Subcutaneous abdominal adipose tissue (tissue), 5 donors: ENCODE data around the gene BCAN.

Source experiments
- H3K27ac ChIP-seq: one replicate; pipeline ENCODE4 v1.7.0; 2013; ENCODE audit warnings: low read depth, mild to moderate bottlenecking, inconsistent platforms, low read length, moderate library complexity
- H3K27me3 ChIP-seq, 5 donors: one replicate each; pipeline ENCODE4 v1.7.0; 2013; ENCODE audit warnings: low read length in 5 of 5, inconsistent platforms in 1 of 5; ENCODE audit not compliant: control insufficient read depth in 5 of 5, insufficient read depth in 4 of 5
- H3K36me3 ChIP-seq, 5 donors: one replicate each; pipeline ENCODE4 v1.7.0; 2013; ENCODE audit warnings: low read length in 5 of 5; ENCODE audit not compliant: control insufficient read depth in 5 of 5, insufficient read depth in 5 of 5
- H3K4me1 ChIP-seq, 5 donors: one replicate each; pipeline ENCODE4 v1.7.0; 2013; ENCODE audit warnings: low read length in 5 of 5, mild to moderate bottlenecking in 3 of 5, moderate library complexity in 1 of 5; ENCODE audit not compliant: control insufficient read depth in 5 of 5, insufficient read depth in 5 of 5
- H3K4me3 ChIP-seq, 5 donors: one replicate each; pipeline ENCODE4 v1.7.0; 2013; ENCODE audit warnings: low read length in 5 of 5, low read depth in 1 of 5
- H3K9ac ChIP-seq, 5 donors: one replicate each; pipeline ENCODE4 v1.7.0; 2013; ENCODE audit warnings: low read length in 5 of 5, mild to moderate bottlenecking in 4 of 5, moderate library complexity in 3 of 5
- H3K9me3 ChIP-seq, 5 donors: one replicate each; pipeline ENCODE4 v1.7.0; 2013; ENCODE audit warnings: low read length in 5 of 5; ENCODE audit not compliant: control insufficient read depth in 5 of 5
- donor health status: healthy.
- donor health status: healthy.
- donor health status: healthy.
- donor health status: healthy.
- donor health status: healthy.

Gene BCAN

DNA sequence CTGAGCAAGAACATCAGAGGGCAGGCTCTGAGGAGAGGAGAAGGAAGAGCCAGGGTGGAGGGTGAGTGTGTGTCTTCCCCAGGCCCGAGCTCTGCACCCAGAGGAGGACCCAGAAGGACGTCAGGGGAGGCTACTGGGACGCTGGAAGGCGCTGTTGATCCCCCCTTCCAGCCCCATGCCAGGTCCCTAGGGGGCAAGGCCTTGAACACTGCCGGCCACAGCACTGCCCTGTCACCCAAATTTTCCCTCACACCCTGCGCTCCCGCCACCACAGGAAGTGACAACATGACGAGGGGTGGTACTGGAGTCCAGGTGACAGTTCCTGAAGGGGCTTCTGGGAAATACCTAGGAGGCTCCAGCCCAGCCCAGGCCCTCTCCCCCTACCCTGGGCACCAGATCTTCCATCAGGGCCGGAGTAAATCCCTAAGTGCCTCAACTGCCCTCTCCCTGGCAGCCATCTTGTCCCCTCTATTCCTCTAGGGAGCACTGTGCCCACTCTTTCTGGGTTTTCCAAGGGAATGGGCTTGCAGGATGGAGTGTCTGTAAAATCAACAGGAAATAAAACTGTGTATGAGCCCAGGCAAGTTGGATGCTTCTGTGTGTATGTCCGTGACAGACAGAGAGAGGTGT, 17.1 kb downstream of the BCAN start:
- no peak overlapping the region for H3K4me3 ChIP-seq
- H3K9ac ChIP-seq, result no peak overlapping the region
- H3K36me3 ChIP-seq, result no peaks in the 10 kb centered on the region
- H3K9me3 ChIP-seq, result no peaks in the 10 kb centered on the region
- no peak overlapping the region for H3K27ac ChIP-seq
- H3K4me1 ChIP-seq, result peaks cover 17 to 69% (median 65%) of the 10 kb centered on the region in 5 donors
- H3K27me3 ChIP-seq, result peaks cover 10 to 38% (median 30%) of the 10 kb centered on the region in 5 donors

DNA sequence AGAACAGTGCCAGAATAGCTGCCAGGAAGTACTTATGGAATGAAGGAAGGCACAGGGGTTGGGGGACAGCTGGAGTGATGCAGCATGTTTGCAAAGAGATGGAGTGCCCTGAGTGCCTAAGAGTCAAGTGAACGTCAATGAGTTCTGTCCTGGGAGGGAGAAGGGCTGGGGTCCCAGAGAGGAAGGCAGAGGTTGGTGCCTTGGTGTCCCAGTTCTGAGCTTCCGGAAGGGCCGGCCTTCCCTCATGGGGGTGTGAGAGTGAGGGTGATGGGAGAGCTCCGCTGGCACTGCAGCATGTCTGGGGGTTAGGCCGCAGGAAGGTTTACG, 17.7 kb downstream of the BCAN start:
- H3K4me1 ChIP-seq, result peaks cover 18 to 75% (median 70%) of the 10 kb centered on the region in 5 donors
- no peaks in the 10 kb centered on the region for H3K36me3 ChIP-seq
- peak overlapping the region in 3 of 5 donors; percentile 14 to 46 (median 31) for H3K4me3 ChIP-seq
- no peaks in the 10 kb centered on the region for H3K9me3 ChIP-seq
- peaks cover 10 to 36% (median 31%) of the 10 kb centered on the region in 5 donors for H3K27me3 ChIP-seq
- H3K9ac ChIP-seq, result peak overlapping the region in 1 of 5 donors; percentile 32
- H3K27ac ChIP-seq, result no peak overlapping the region

DNA sequence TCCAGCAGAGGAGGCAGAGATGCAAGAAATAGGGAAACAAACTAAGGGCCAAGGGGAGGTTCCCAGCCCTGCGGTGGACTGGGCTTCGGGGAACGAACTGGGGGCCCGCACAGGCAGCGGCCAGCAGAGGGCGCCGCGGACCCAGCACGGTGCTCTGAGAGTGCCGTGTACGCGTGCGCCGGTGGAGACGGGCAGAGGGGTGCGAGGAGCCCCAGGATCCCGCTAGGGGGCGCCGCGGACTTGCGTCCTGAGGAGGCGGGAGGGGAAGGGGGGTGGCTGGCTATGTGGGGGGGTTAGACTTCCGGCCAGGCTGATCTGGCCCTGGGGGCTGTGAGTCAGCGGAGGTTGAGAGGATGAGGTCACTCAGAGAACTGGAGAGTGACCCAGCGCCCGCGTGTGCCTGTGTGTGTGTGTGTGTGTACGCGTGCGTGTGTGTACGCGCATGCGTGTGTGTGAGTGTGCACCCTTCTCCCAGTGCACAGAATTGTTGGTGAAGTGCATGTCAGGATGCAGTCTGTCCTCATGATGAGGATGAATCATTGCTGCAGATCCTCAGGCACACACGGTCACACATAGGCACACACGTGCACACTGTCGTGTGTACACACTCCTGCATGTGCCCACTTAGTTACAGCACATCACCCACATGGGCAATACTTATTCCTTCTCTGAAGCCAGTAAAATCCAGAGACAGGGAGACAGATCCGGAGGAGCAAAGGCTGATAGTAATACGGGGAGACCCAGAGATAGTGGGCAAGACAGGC, 18.3 kb downstream of the BCAN start:
- peaks cover 20 to 80% (median 75%) of the 10 kb centered on the region in 5 donors for H3K4me1 ChIP-seq

DNA sequence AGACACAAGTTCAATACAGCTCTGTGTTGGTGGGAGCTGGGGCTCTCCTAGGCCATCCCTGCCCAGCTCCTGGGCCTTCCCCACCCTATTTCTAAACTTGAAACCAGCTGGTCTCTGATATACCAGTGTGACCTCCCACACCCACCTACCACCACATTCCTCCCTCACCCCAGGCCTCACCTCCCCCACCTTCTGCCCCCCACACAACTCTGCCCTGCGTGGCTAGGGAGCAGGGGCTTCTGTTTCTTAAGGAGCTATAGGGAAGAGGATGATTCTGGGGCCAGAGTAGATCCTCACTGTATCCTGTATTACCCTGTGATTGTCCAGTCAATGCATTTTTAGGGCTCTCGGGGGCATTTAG, 18.8 kb downstream of the BCAN start:
- peaks cover 20 to 85% (median 81%) of the 10 kb centered on the region in 5 donors for H3K4me1 ChIP-seq
- no peaks in the 10 kb centered on the region for H3K9me3 ChIP-seq
- H3K27ac ChIP-seq, result peak overlapping the region; percentile 86
- no peaks in the 10 kb centered on the region for H3K36me3 ChIP-seq
- peaks cover 10 to 28% (median 24%) of the 10 kb centered on the region in 5 donors for H3K27me3 ChIP-seq
- peak overlapping the region in 3 of 5 donors; percentile 2 to 17 (median 3) for H3K4me3 ChIP-seq
- H3K9ac ChIP-seq, result peak overlapping the region in 3 of 5 donors; percentile 11 to 84 (median 24)

More for the DNA sequence above, 18.3 kb downstream of the BCAN start:
- H3K27ac ChIP-seq, result peak overlapping the region; percentile 86
- no peaks in the 10 kb centered on the region for H3K9me3 ChIP-seq
- H3K27me3 ChIP-seq, result peaks cover 10 to 31% (median 30%) of the 10 kb centered on the region in 5 donors
- H3K9ac ChIP-seq, result peak overlapping the region in 3 of 5 donors; percentile 11 to 84 (median 32)
- H3K4me3 ChIP-seq, result peak overlapping the region in 4 of 5 donors; percentile 13 to 54 (median 22)
- H3K36me3 ChIP-seq, result no peaks in the 10 kb centered on the region

DNA sequence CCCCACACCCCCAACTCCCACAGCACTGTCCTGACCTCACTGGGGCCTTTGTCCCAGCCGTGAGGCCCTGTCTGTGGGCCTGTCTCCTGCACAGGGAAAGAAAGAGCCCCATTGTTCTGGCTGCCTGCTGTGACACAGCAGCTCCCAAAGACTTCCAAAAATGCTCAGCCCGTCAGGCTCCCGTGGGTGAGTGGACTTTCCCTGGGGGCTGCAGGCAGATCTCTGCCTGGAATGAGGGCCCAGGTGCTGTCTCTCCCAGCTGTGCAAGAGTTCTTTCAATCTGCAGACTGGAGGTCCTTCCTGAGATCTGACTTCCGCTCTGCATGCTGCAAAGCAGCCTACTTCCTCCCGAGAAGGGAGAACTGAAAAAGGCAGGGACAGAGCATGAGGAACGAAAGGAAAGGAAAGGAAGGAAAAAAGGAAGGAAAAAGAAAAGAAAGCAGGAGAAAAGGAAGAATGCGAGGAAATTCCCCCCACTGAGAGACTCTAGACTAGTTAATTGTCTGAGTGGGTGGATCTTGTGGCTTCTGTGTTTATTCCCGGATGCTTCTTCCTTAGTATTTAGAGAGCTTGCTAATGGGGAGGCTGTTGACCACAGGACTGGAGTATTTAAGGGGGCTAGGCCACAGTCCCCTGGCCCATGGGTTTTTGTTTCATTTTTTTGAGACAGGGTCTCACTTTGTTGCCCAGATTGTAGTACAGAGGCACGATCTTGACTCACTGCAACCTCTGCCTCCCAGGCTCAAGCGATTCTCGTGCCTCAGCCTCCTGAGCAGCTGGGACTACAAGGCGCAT, 20.3 kb downstream of the BCAN start:
- Histone ChIP-seq H3K4me1 (peaks cover 20 to 92% (median 81%) of the 10 kb centered on the region in 5 donors), H3K9ac (peak overlapping the region in 2 of 5 donors; percentile 1 to 4), H3K4me3 (peak overlapping the region in 3 of 5 donors; percentile 6 to 20 (median 19))

DNA sequence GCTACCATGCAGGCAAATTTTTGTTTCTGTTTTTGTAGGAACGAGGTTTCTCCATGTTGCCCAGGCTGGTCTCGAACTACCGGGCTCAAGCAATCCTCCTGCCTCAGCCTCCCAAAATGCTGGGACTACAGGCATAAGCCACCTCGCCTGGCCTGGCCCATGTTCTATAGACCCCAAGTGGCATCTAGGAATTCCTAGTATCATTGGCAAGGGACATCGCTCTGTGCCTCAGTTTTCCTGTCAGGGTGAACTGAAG, 20.8 kb downstream of the BCAN start:
- H3K9me3 ChIP-seq, result no peaks in the 10 kb centered on the region
- H3K27ac ChIP-seq, result peak overlapping the region; percentile 71
- H3K27me3 ChIP-seq, result peaks cover 0 to 12% (median 6%) of the 10 kb centered on the region in 5 donors
- H3K4me3 ChIP-seq, result no peak overlapping the region
- peak overlapping the region in 1 of 5 donors; percentile 4 for H3K9ac ChIP-seq
- peaks cover 20 to 92% (median 81%) of the 10 kb centered on the region in 5 donors for H3K4me1 ChIP-seq
- no peaks in the 10 kb centered on the region for H3K36me3 ChIP-seq

More for the DNA sequence above, 20.3 kb downstream of the BCAN start:
- Histone ChIP-seq H3K27ac (peak overlapping the region; percentile 71), H3K9me3 (no peaks in the 10 kb centered on the region), H3K27me3 (peaks cover 0 to 14% (median 10%) of the 10 kb centered on the region in 5 donors), H3K36me3 (no peaks in the 10 kb centered on the region)

DNA sequence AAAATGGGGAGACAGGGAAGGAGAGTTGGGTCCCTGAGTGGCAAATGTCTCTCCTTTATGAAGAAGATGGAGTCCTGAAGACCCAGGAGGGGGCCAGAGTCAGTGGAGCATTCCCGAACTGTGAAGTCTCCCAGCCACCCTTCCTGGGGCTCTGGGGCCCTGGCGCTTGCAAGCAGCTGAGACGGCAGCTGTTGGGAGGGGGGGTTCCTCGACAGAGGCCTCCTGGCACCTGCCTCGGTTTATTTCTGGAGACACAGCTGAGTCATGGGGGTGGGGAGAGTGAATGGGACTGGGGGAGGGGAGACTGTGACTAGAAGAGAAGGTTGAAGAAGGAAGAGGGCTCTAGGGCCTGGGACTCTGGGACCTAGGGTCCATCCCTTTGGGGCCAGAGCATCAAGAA, 21.3 kb downstream of the BCAN start:
- Histone ChIP-seq H3K36me3 (no peaks in the 10 kb centered on the region), H3K27ac (peak overlapping the region; percentile 71), H3K4me3 (no peak overlapping the region), H3K4me1 (peaks cover 24 to 92% (median 83%) of the 10 kb centered on the region in 5 donors), H3K9ac (no peak overlapping the region), H3K27me3 (peaks cover 0 to 7% (median 3%) of the 10 kb centered on the region in 5 donors), H3K9me3 (no peaks in the 10 kb centered on the region)

DNA sequence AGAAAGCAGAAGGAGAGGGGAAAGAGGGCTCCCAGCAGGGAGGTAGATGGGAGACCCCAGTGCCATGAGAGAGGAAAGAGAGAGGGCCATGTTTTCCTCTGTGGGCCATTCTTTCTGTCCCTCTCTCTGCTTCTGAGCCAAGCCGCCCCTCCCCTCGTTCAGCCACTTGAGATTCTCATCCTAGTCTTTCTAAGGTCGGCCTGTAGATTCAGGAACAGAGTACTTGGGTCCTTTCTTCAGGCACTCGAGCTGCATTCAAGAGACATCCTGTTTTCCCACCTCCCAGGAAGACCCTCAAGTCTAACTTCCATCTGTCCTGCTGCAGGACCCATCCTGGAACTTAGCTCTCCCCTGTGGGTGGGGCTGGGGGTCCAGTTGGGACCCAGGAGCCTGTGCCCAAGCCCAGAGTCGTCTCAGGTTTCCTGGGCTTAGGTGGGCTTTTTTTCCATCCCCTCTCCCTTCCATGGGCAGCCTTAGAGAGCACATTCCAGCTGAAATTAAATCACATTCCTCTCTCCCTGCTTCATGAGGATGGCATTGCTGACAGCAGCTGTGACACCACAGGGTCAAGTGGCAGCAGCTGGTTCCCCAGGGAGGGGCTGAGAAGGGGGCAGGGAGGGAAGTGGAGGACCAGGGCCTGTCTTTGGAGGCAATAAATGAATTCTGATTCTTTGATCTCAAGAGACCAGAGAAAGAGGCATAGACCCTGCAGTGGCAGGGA, 22.3 kb downstream of the BCAN start:
- H3K27me3 ChIP-seq, result peaks cover 0 to 6% (median 3%) of the 10 kb centered on the region in 5 donors
- peak overlapping the region in 2 of 5 donors; percentile 45 to 52 for H3K9ac ChIP-seq
- peak overlapping the region in 4 of 5 donors; percentile 3 to 32 (median 20) for H3K4me3 ChIP-seq
- H3K4me1 ChIP-seq, result peaks cover 26 to 97% (median 83%) of the 10 kb centered on the region in 5 donors
- no peaks in the 10 kb centered on the region for H3K36me3 ChIP-seq
- no peaks in the 10 kb centered on the region for H3K9me3 ChIP-seq
- peak overlapping the region; percentile 71 for H3K27ac ChIP-seq

DNA sequence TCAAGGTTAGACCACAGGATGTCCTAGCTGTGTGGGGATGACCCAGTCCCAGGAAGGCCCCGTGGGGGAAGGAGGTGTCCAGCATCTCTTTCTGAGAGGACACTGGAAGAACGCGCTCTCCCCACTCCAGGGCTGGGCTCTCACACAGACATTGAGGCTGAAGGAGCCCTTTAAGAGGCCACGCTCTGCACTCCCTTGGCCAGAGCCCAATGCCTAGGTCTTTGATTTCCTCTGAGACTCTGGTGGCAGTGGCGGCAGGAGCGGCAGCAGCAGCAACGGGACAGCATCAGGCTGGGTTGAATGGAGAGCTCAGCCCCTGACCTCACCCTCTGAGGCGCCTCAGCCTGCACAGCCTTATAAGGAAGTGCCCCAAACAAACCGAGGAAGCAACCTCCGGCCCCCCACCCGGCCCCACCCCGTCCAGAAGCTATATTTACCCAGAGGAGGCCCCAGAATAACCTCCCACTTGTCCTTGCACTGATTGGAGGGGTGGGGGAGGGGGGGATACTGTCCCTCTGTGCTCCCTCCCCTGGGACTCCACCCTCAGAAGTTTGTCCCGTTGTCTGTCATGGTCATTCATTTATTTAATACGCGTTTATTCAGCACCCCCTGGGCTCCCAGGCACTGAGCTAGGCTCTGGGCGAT, 23.0 kb downstream of the BCAN start:
- Histone ChIP-seq H3K36me3 (no peaks in the 10 kb centered on the region), H3K9me3 (no peaks in the 10 kb centered on the region), H3K9ac (peak overlapping the region in 2 of 5 donors; percentile 45 to 52), H3K4me3 (peak overlapping the region in 4 of 5 donors; percentile 3 to 32 (median 20)), H3K4me1 (peaks cover 26 to 97% (median 80%) of the 10 kb centered on the region in 5 donors), H3K27me3 (peaks cover 0 to 6% (median 3%) of the 10 kb centered on the region in 5 donors), H3K27ac (peak overlapping the region; percentile 71)
